Measurements from ENCODE around the gene OR10P1.

The OR10P1 gene

DNA sequence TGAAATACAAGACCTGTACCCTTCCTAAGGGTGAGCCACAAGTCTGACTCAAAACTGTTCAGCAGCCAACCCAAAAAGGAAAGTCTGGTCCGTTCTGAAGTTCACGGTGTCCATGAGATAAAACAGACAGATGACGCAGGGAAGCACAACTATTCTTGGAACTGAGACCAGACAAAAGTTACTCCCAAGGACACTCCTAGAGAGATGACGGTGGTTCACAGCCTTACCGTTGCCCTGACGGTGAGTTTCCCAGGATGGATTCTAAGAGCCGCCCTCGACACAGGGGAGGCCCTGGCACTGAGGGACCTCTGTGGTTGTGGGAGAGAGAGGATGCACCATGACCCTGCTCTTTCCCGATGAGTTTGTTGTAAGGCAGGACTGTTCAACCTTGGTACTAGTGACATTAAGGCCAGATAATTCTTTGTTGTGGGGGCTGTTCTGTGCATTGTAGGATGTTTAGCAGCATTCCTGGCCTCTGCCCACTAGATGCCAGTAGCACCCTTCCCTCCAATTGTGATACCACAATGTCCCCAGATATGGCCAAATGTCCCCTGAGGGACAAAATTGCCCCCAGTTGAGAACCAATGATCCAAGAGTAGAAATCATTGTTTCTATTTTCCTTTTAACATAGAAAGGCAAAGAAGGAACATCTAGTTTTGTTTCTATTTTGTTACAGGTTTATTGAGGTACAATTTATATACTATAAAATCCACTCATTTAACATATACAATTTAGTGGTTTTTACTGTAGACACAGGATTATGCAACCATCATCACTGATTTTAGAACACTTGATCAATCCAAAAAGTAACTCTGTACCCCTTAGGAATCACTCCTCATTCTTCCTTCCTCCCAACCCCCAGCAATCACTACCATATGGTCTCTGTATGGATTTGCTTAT lies 23.0 kb downstream of the OR10P1 start:
- no peaks in the 10 kb centered on the region for H3K36me3 ChIP-seq (ENCODE audit: control insufficient read depth in 5 of 5, insufficient read depth in 5 of 5, low read length in 5 of 5)
- peak overlapping the region in 1 of 5 donors; percentile 8 for H3K9ac ChIP-seq (ENCODE audit: low read length in 5 of 5)
- no peaks in the 10 kb centered on the region for H3K9me3 ChIP-seq (ENCODE audit: control insufficient read depth in 5 of 5, low read length in 5 of 5)
- H3K27ac ChIP-seq (ENCODE audit: low read depth, low read length): no peak overlapping the region
- peaks cover 0 to 2% (median 0%) of the 10 kb centered on the region in 5 donors for H3K27me3 ChIP-seq (ENCODE audit: control insufficient read depth in 5 of 5, insufficient read depth in 4 of 5, low read length in 5 of 5)
- no peak overlapping the region for H3K4me3 ChIP-seq (ENCODE audit: low read depth in 1 of 5, low read length in 5 of 5)
- peaks cover 0 to 6% (median 2%) of the 10 kb centered on the region in 5 donors for H3K4me1 ChIP-seq (ENCODE audit: control insufficient read depth in 5 of 5, insufficient read depth in 5 of 5, low read length in 5 of 5)

GRCh38 chr12:55663391-55663790 lies 26.7 kb downstream of the OR10P1 start:
- Histone ChIP-seq H3K4me3 (ENCODE audit: low read depth in 1 of 5, low read length in 5 of 5) (no peak overlapping the region), H3K9ac (ENCODE audit: low read length in 5 of 5) (no peak overlapping the region), H3K4me1 (ENCODE audit: control insufficient read depth in 5 of 5, insufficient read depth in 5 of 5, low read length in 5 of 5) (peaks cover 0 to 3% (median 0%) of the 10 kb centered on the region in 5 donors), H3K27me3 (ENCODE audit: control insufficient read depth in 5 of 5, insufficient read depth in 4 of 5, low read length in 5 of 5) (peaks cover 0 to 4% (median 0%) of the 10 kb centered on the region in 5 donors), H3K9me3 (ENCODE audit: control insufficient read depth in 5 of 5, low read length in 5 of 5) (no peaks in the 10 kb centered on the region), H3K36me3 (ENCODE audit: control insufficient read depth in 5 of 5, insufficient read depth in 5 of 5, low read length in 5 of 5) (no peaks in the 10 kb centered on the region), H3K27ac (ENCODE audit: low read depth, low read length) (no peak overlapping the region)

- H3K9me3 ChIP-seq (ENCODE audit: control insufficient read depth in 5 of 5, low read length in 5 of 5): no peaks in the 10 kb centered on the region
- no peaks in the 10 kb centered on the region for H3K36me3 ChIP-seq (ENCODE audit: control insufficient read depth in 5 of 5, insufficient read depth in 5 of 5, low read length in 5 of 5)
- no peak overlapping the region for H3K27ac ChIP-seq (ENCODE audit: low read depth, low read length)
- H3K27me3 ChIP-seq (ENCODE audit: control insufficient read depth in 5 of 5, insufficient read depth in 4 of 5, low read length in 5 of 5): peaks cover 0 to 4% (median 0%) of the 10 kb centered on the region in 5 donors
- H3K9ac ChIP-seq (ENCODE audit: low read length in 5 of 5): no peak overlapping the region
- H3K4me1 ChIP-seq (ENCODE audit: control insufficient read depth in 5 of 5, insufficient read depth in 5 of 5, low read length in 5 of 5): no peaks in the 10 kb centered on the region
- H3K4me3 ChIP-seq (ENCODE audit: low read depth in 1 of 5, low read length in 5 of 5): no peak overlapping the region
Measured at GRCh38 chr12:55664826-55665225, 28.1 kb downstream of the OR10P1 start.

DNA sequence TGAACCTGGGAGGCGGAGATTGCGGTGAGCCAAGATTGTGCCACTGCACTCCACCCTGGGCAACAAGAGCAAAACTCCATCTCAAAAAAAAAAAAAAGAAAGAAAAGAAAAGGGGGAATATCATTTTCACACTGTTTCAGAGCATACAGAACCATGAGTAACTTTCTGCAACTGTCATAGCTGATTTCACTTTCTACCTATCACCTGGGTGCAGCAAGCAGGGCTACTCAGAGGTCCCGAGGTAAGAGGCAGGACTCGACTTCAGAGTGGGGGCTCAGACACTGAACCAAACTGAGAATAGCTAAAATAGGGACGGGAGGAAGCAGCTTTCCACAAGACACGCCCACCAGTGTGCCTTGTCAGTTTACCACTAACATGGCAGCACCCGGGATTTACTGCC lies 29.8 kb downstream of the OR10P1 start:
- no peak overlapping the region for H3K9ac ChIP-seq (ENCODE audit: low read length in 5 of 5)
- H3K36me3 ChIP-seq (ENCODE audit: control insufficient read depth in 5 of 5, insufficient read depth in 5 of 5, low read length in 5 of 5): no peaks in the 10 kb centered on the region

GRCh38 chr12:55670276-55670675 lies 33.6 kb downstream of the OR10P1 start:
- H3K27ac ChIP-seq (ENCODE audit: low read depth, low read length): no peak overlapping the region

More for the DNA sequence above, 29.8 kb downstream of the OR10P1 start:
- Histone ChIP-seq H3K4me3 (ENCODE audit: low read depth in 1 of 5, low read length in 5 of 5) (no peak overlapping the region), H3K27me3 (ENCODE audit: control insufficient read depth in 5 of 5, insufficient read depth in 4 of 5, low read length in 5 of 5) (peaks cover 0 to 4% (median 0%) of the 10 kb centered on the region in 5 donors), H3K4me1 (ENCODE audit: control insufficient read depth in 5 of 5, insufficient read depth in 5 of 5, low read length in 5 of 5) (no peaks in the 10 kb centered on the region), H3K9me3 (ENCODE audit: control insufficient read depth in 5 of 5, low read length in 5 of 5) (no peaks in the 10 kb centered on the region), H3K27ac (ENCODE audit: low read depth, low read length) (no peak overlapping the region)

DNA sequence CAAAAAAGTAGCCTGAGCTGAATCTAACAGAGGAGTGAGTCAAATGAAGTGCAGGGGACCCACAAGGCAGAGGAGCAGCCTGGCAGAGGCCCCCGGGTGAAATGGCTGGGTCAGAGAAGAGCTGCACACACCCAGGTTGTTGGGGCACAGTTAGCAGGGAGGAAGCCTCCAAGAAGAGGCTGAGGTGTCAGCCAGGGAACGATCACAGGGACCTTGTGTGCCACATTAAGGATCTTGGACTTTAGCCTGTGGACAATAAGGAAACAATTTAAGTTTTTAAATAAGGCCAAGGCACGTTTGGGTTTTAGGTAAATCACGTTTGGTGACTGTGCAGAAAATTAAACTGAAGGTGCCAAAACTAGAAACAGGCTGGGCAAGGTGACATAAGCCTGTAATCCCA lies 35.1 kb downstream of the OR10P1 start:
- Histone ChIP-seq H3K4me1 (ENCODE audit: control insufficient read depth in 5 of 5, insufficient read depth in 5 of 5, low read length in 5 of 5) (peaks cover 0 to 3% (median 0%) of the 10 kb centered on the region in 5 donors), H3K27me3 (ENCODE audit: control insufficient read depth in 5 of 5, insufficient read depth in 4 of 5, low read length in 5 of 5) (no peaks in the 10 kb centered on the region), H3K27ac (ENCODE audit: low read depth, low read length) (no peak overlapping the region), H3K9me3 (ENCODE audit: control insufficient read depth in 5 of 5, low read length in 5 of 5) (no peaks in the 10 kb centered on the region), H3K36me3 (ENCODE audit: control insufficient read depth in 5 of 5, insufficient read depth in 5 of 5, low read length in 5 of 5) (no peaks in the 10 kb centered on the region), H3K4me3 (ENCODE audit: low read depth in 1 of 5, low read length in 5 of 5) (no peak overlapping the region), H3K9ac (ENCODE audit: low read length in 5 of 5) (no peak overlapping the region)

More at GRCh38 chr12:55670276-55670675, 33.6 kb downstream of the OR10P1 start:
- H3K9me3 ChIP-seq (ENCODE audit: control insufficient read depth in 5 of 5, low read length in 5 of 5): no peaks in the 10 kb centered on the region
- H3K4me3 ChIP-seq (ENCODE audit: low read depth in 1 of 5, low read length in 5 of 5): no peak overlapping the region
- H3K36me3 ChIP-seq (ENCODE audit: control insufficient read depth in 5 of 5, insufficient read depth in 5 of 5, low read length in 5 of 5): no peaks in the 10 kb centered on the region
- no peaks in the 10 kb centered on the region for H3K27me3 ChIP-seq (ENCODE audit: control insufficient read depth in 5 of 5, insufficient read depth in 4 of 5, low read length in 5 of 5)
- H3K9ac ChIP-seq (ENCODE audit: low read length in 5 of 5): no peak overlapping the region
- peaks cover 0 to 3% (median 0%) of the 10 kb centered on the region in 5 donors for H3K4me1 ChIP-seq (ENCODE audit: control insufficient read depth in 5 of 5, insufficient read depth in 5 of 5, low read length in 5 of 5)

DNA sequence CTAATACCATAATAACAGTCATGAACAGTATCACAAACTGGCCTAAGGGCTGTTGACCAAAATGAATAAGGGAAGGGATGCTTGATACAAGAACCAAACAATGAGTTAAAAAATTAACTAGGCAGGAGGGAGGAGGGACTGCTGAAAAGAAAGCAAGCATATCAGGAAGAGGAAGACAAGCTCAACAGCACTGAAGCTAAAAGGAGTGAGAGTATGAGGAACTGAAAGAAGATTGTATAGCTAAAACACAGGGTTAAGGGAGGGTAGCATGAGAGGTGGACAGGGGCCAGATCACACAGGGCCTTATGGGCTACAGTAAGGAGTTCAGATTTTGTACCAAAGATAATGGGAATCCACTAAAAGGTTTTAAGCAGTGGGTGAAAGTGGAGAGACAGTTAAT lies 36.9 kb downstream of the OR10P1 start:
- H3K27me3 ChIP-seq (ENCODE audit: control insufficient read depth in 5 of 5, insufficient read depth in 4 of 5, low read length in 5 of 5): no peaks in the 10 kb centered on the region
- no peak overlapping the region for H3K27ac ChIP-seq (ENCODE audit: low read depth, low read length)
- no peak overlapping the region for H3K9ac ChIP-seq (ENCODE audit: low read length in 5 of 5)
- no peak overlapping the region for H3K4me3 ChIP-seq (ENCODE audit: low read depth in 1 of 5, low read length in 5 of 5)
- H3K36me3 ChIP-seq (ENCODE audit: control insufficient read depth in 5 of 5, insufficient read depth in 5 of 5, low read length in 5 of 5): no peaks in the 10 kb centered on the region
- H3K9me3 ChIP-seq (ENCODE audit: control insufficient read depth in 5 of 5, low read length in 5 of 5): no peaks in the 10 kb centered on the region
- H3K4me1 ChIP-seq (ENCODE audit: control insufficient read depth in 5 of 5, insufficient read depth in 5 of 5, low read length in 5 of 5): peaks cover 0 to 3% (median 0%) of the 10 kb centered on the region in 5 donors

DNA sequence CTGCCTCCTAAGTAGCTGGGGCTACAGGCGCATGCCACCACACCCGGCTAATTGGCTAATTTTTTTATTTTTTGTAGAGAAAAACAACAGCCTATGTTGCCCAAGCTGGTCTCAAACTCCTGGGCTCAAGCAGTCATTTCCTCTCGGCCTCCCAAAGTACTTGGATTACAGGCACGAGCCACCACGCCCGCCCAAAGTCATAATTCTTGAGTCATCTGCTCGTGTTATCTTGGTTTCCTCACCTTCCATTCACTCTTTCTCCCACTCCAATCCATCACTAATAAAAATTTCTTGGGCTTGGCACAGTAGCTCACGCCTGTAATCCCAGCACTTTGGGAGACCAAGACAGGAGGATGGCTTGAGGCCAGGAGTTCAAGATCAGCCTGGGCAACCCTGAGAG lies 39.0 kb downstream of the OR10P1 start:
- Histone ChIP-seq H3K4me3 (ENCODE audit: low read depth in 1 of 5, low read length in 5 of 5) (no peak overlapping the region), H3K4me1 (ENCODE audit: control insufficient read depth in 5 of 5, insufficient read depth in 5 of 5, low read length in 5 of 5) (peaks cover 0 to 3% (median 0%) of the 10 kb centered on the region in 5 donors), H3K9ac (ENCODE audit: low read length in 5 of 5) (no peak overlapping the region), H3K36me3 (ENCODE audit: control insufficient read depth in 5 of 5, insufficient read depth in 5 of 5, low read length in 5 of 5) (no peaks in the 10 kb centered on the region), H3K27ac (ENCODE audit: low read depth, low read length) (no peak overlapping the region), H3K27me3 (ENCODE audit: control insufficient read depth in 5 of 5, insufficient read depth in 4 of 5, low read length in 5 of 5) (no peaks in the 10 kb centered on the region), H3K9me3 (ENCODE audit: control insufficient read depth in 5 of 5, low read length in 5 of 5) (no peaks in the 10 kb centered on the region)

DNA sequence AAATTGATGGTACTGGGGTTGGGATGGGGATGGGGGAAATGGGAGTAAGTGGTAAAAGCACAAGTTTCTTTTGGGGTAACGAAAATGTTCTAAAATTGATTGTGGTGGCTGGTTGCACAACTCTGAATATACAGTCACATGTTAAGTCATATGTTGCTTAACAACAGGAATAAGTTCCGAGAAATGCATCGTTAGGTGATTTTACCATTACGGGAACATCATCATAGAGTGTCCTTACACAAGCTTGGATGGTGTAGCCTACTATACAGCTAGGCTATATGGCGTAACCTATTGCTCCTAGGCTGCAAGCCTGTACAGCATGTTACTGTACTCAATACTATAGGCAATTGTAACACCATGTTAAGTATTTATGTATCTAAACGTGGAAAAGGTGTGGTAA lies 40.0 kb downstream of the OR10P1 start:
- Histone ChIP-seq H3K36me3 (ENCODE audit: control insufficient read depth in 5 of 5, insufficient read depth in 5 of 5, low read length in 5 of 5) (no peaks in the 10 kb centered on the region), H3K4me1 (ENCODE audit: control insufficient read depth in 5 of 5, insufficient read depth in 5 of 5, low read length in 5 of 5) (peaks cover 2 to 11% (median 8%) of the 10 kb centered on the region in 5 donors), H3K27me3 (ENCODE audit: control insufficient read depth in 5 of 5, insufficient read depth in 4 of 5, low read length in 5 of 5) (peaks cover 0 to 2% (median 0%) of the 10 kb centered on the region in 5 donors), H3K4me3 (ENCODE audit: low read depth in 1 of 5, low read length in 5 of 5) (no peak overlapping the region), H3K9ac (ENCODE audit: low read length in 5 of 5) (no peak overlapping the region), H3K9me3 (ENCODE audit: control insufficient read depth in 5 of 5, low read length in 5 of 5) (no peaks in the 10 kb centered on the region), H3K27ac (ENCODE audit: low read depth, low read length) (no peak overlapping the region)

GRCh38 chr12:55679691-55680090 lies 43.0 kb downstream of the OR10P1 start:
- Histone ChIP-seq H3K36me3 (ENCODE audit: control insufficient read depth in 5 of 5, insufficient read depth in 5 of 5, low read length in 5 of 5) (peaks cover 0 to 3% (median 0%) of the 10 kb centered on the region in 5 donors), H3K4me3 (ENCODE audit: low read depth in 1 of 5, low read length in 5 of 5) (no peak overlapping the region), H3K27ac (ENCODE audit: low read depth, low read length) (no peak overlapping the region), H3K4me1 (ENCODE audit: control insufficient read depth in 5 of 5, insufficient read depth in 5 of 5, low read length in 5 of 5) (peaks cover 2 to 16% (median 13%) of the 10 kb centered on the region in 5 donors), H3K27me3 (ENCODE audit: control insufficient read depth in 5 of 5, insufficient read depth in 4 of 5, low read length in 5 of 5) (peaks cover 0 to 4% (median 0%) of the 10 kb centered on the region in 5 donors), H3K9me3 (ENCODE audit: control insufficient read depth in 5 of 5, low read length in 5 of 5) (no peaks in the 10 kb centered on the region), H3K9ac (ENCODE audit: low read length in 5 of 5) (no peak overlapping the region)
